CD14-positive monocyte (primary cell): ENCODE results near the gene GCNT1. TPM values are rescaled to one million over a fixed set of nuclear protein-coding genes. Genes with fewer than 3 reads are reported as not detected.
"Not testable (repeated sequence)": the region's sequence is repeated elsewhere in the genome, so short reads cannot be mapped to it uniquely, and the experiment has no call there.

Experiments
- DNase-seq, 3 donors: peaks; one replicate each; pipeline ENCODE4 v3.0.0-alpha.2; 2011 to 2022
- H2AFZ ChIP-seq: 2 replicates; pipeline ENCODE4 v1.6.0; 2012; ENCODE audit warnings: mild to moderate bottlenecking, low read depth, low read length, inconsistent platforms; ENCODE audit not compliant: insufficient read depth, poor library complexity, severe bottlenecking
- H3K27ac ChIP-seq, 2 donors: 1 replicate in 1 of 2; 2 replicates in 1 of 2; pipeline ENCODE4 v1.5.1; 2012 to 2013; ENCODE audit warnings: low read length in 2 of 2, control low read depth in 1 of 2, inconsistent platforms in 1 of 2, low read depth in 1 of 2, mild to moderate bottlenecking in 1 of 2
- H3K27me3 ChIP-seq, 2 donors: one replicate each; pipeline versions ENCODE4 v1.6.0 to v1.6.1; 2011 to 2013; ENCODE audit warnings: low read length in 2 of 2; ENCODE audit not compliant: control insufficient read depth in 2 of 2, insufficient read depth in 2 of 2
- H3K36me3 ChIP-seq, 2 donors: replicated peaks in 1 of 2; 1 replicate in 1 of 2; 2 replicates in 1 of 2; pipeline versions ENCODE4 v1.5.1 to v1.6.1; 2012 to 2013; ENCODE audit warnings: low read length in 2 of 2, control low read depth in 1 of 2, inconsistent platforms in 1 of 2, mild to moderate bottlenecking in 1 of 2; ENCODE audit not compliant: insufficient read depth in 2 of 2, control insufficient read depth in 1 of 2
- H3K4me1 ChIP-seq, 2 donors: 1 replicate in 1 of 2; 2 replicates in 1 of 2; pipeline versions ENCODE4 v1.5.1 to v1.6.1; 2012 to 2013; ENCODE audit warnings: low read length in 2 of 2, control low read depth in 1 of 2, inconsistent platforms in 1 of 2, mild to moderate bottlenecking in 1 of 2, moderate library complexity in 1 of 2; ENCODE audit not compliant: insufficient read depth in 2 of 2, control insufficient read depth in 1 of 2
- H3K4me2 ChIP-seq: replicated peaks from 2 replicates; pipeline ENCODE3; 2012; ENCODE audit warnings: low read length, moderate library complexity, mild to moderate bottlenecking; ENCODE audit not compliant: poor library complexity, severe bottlenecking; ENCODE audit errors: extremely low read depth
- H3K4me3 ChIP-seq, 3 experiments: fragments of 200-600 bp in 1 of 3; sonication (generic) in 1 of 3; replicated peaks in 1 of 3; 1 replicate in 2 of 3; 2 replicates in 1 of 3; pipeline ENCODE4 v1.5.1; 2011 to 2013; ENCODE audit warnings: low read length in 3 of 3, mild to moderate bottlenecking in 3 of 3, control low read depth in 2 of 3, low read depth in 2 of 3, inconsistent platforms in 1 of 3, moderate library complexity in 1 of 3
- H3K79me2 ChIP-seq: 2 replicates; pipeline ENCODE4 v1.6.0; 2012; ENCODE audit warnings: mild to moderate bottlenecking, control low read depth, inconsistent platforms, low read length, moderate library complexity; ENCODE audit not compliant: insufficient read depth
- H3K9ac ChIP-seq: 2 replicates; pipeline ENCODE4 v1.6.0; 2017; ENCODE audit warnings: low read length, mild to moderate bottlenecking; ENCODE audit not compliant: insufficient read depth, poor library complexity, severe bottlenecking
- H3K9me3 ChIP-seq, 2 donors: replicated peaks in 1 of 2; 1 replicate in 1 of 2; 2 replicates in 1 of 2; pipeline versions ENCODE4 v1.5.1 to v1.6.1; 2012 to 2013; ENCODE audit warnings: low read length in 2 of 2, control low read depth in 1 of 2; ENCODE audit not compliant: control insufficient read depth in 1 of 2, insufficient read depth in 1 of 2
- H4K20me1 ChIP-seq: 2 replicates; pipeline ENCODE4 v1.6.0; 2012; ENCODE audit warnings: mild to moderate bottlenecking, low read length, control low read depth, moderate library complexity; ENCODE audit not compliant: insufficient read depth
- H3K27ac Mint-ChIP-seq, 7 donors: one replicate each; pipeline ENCODE4 v1.8.0; 2020; ENCODE audit warnings: mild to moderate bottlenecking in 7 of 7, mixed read lengths in 7 of 7, moderate library complexity in 6 of 7, inconsistent platforms in 2 of 7
- H3K27me3 Mint-ChIP-seq, 3 donors: one replicate each; pipeline ENCODE4 v1.8.0; 2021 to 2022; ENCODE audit warnings: low read depth in 3 of 3, mild to moderate bottlenecking in 3 of 3, mixed read lengths in 3 of 3, moderate library complexity in 3 of 3, inconsistent platforms in 1 of 3
- H3K36me3 Mint-ChIP-seq, 2 donors: one replicate each; pipeline ENCODE4 v1.8.0; 2020; ENCODE audit warnings: mixed read lengths in 2 of 2, inconsistent platforms in 1 of 2, mild to moderate bottlenecking in 1 of 2
- H3K4me1 Mint-ChIP-seq: one replicate; pipeline ENCODE4 v1.8.0; 2020; ENCODE audit warnings: mild to moderate bottlenecking, mixed read lengths
- H3K4me3 Mint-ChIP-seq, 2 donors: one replicate each; pipeline ENCODE4 v1.8.0; 2020; ENCODE audit warnings: mild to moderate bottlenecking in 2 of 2, mixed read lengths in 2 of 2, moderate library complexity in 1 of 2
- H3K9me3 Mint-ChIP-seq, 7 donors: one replicate each; pipeline ENCODE4 v1.8.0; 2020 to 2022; ENCODE audit warnings: mixed read lengths in 7 of 7, mild to moderate bottlenecking in 6 of 7, moderate library complexity in 6 of 7, inconsistent platforms in 2 of 7
- WGBS: methylation state at CpG from one replicate; pipeline ENCODE4 v1.1.5; 2013; ENCODE audit warnings: missing lambda C conversion rate; ENCODE audit not compliant: insufficient coverage; 5-methylcytosine and 5-hydroxymethylcytosine counted together
- intact Hi-C, 2 donors: fragments of 100-400 bp; cut with micrococcal nuclease; formaldehyde crosslinking; loops; one replicate each; pipeline versions ENCODE4 v1.15.0 to v1.15.1; 2023
- polyA plus RNA-seq, 3 donors: library from polyadenylated mRNA; depleted of rRNA in 1 of 3; unstranded in 2 of 3; stranded (reverse) in 1 of 3; fragments of 300-500 nt in 2 of 3; fragments of >200 nt in 1 of 3; fragmentation: Illumina TruSeq in 2 of 3; gene quantifications; 1 replicate in 2 of 3; 2 replicates in 1 of 3; pipeline ENCODE4 v1.2.3, GENCODE V29; 2012 to 2021
- TF ChIP-seq, protein P1 (sequence below): fragments of 200-600 bp; IDR thresholded peaks from one replicate; pipeline ENCODE4 v1.8.0; 2022; ENCODE audit warnings: antibody characterized with exemption, mild to moderate bottlenecking

The GCNT1 gene
- polyA plus RNA-seq, 3 donors = 8.4 to 15.4 (median 9.3) TPM

GRCh38 chr9:76531231-76531780 lies 72.3 kb downstream of the GCNT1 start:
- Histone ChIP-seq H3K79me2 (no peaks in the 10 kb centered on the region), H3K36me3 (no peaks in the 10 kb centered on the region), H3K4me3 (no peak overlapping the region), H4K20me1 (no peaks in the 10 kb centered on the region), H3K27me3 (no peaks in the 10 kb centered on the region), H3K4me1 (peaks cover 22 to 26% of the 10 kb centered on the region in 2 donors), H3K9ac (peak overlapping the region; percentile 50), H2AFZ (no peak overlapping the region), H3K9me3 (no peaks in the 10 kb centered on the region), H3K4me2 (no peak overlapping the region), H3K27ac (peak overlapping the region in 1 of 2 donors; percentile 74)
- intact Hi-C loops = no loop called here
- TF ChIP-seq, protein P1, sequence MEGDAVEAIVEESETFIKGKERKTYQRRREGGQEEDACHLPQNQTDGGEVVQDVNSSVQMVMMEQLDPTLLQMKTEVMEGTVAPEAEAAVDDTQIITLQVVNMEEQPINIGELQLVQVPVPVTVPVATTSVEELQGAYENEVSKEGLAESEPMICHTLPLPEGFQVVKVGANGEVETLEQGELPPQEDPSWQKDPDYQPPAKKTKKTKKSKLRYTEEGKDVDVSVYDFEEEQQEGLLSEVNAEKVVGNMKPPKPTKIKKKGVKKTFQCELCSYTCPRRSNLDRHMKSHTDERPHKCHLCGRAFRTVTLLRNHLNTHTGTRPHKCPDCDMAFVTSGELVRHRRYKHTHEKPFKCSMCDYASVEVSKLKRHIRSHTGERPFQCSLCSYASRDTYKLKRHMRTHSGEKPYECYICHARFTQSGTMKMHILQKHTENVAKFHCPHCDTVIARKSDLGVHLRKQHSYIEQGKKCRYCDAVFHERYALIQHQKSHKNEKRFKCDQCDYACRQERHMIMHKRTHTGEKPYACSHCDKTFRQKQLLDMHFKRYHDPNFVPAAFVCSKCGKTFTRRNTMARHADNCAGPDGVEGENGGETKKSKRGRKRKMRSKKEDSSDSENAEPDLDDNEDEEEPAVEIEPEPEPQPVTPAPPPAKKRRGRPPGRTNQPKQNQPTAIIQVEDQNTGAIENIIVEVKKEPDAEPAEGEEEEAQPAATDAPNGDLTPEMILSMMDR = no peak
- no peak overlapping the region for H3K4me3 Mint-ChIP-seq
- H3K4me1 Mint-ChIP-seq = peaks cover 27% of the 10 kb centered on the region
- peaks cover 3 to 5% of the 10 kb centered on the region in 2 donors for H3K36me3 Mint-ChIP-seq
- no peaks in the 10 kb centered on the region for H3K27me3 Mint-ChIP-seq
- WGBS = no CpG with 5 or more reads among the region's 3 CpGs
- DNase-seq = no peak
- H3K27ac Mint-ChIP-seq = peak overlapping the region in 1 of 7 donors; percentile 26
- peaks cover 0 to 9% (median 1%) of the 10 kb centered on the region in 7 donors for H3K9me3 Mint-ChIP-seq

DNA sequence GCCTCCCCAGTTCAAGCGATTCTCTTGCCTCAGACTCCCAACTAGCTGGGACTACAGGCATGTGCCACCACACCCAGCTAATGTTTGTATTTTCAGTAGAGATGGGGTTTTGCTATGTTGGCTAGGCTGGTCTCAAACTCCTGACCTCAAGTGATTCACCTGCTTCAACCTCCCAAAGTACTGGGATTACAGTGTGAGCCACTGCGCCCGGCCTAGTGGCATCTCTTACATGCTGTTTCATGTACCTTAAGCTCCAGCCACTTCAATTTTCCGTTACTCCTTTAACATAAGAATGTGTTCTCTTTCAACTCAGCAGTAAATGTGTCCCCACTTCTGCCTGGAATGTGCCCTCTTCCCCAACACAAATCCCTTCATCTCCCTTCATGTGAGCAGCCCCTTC lies 73.9 kb downstream of the GCNT1 start:
- H3K36me3 Mint-ChIP-seq, H3K4me2 ChIP-seq: not testable (repeated sequence)
- 97% methylated on average over 3 of the region's 4 CpGs for WGBS

More for the DNA sequence above, 73.9 kb downstream of the GCNT1 start:
- H3K27me3 ChIP-seq, H3K4me3 ChIP-seq, H2AFZ ChIP-seq, H3K27me3 Mint-ChIP-seq, DNase-seq, intact Hi-C loops, H4K20me1 ChIP-seq, H3K9me3 Mint-ChIP-seq, H3K9ac ChIP-seq, H3K4me3 Mint-ChIP-seq, H3K27ac ChIP-seq, H3K36me3 ChIP-seq, H3K79me2 ChIP-seq, H3K9me3 ChIP-seq: not testable (repeated sequence)
- H3K4me1 ChIP-seq = peaks cover 20 to 23% of the 10 kb centered on the region in 2 donors
- Mint-ChIP-seq H3K4me1 (peaks cover 25% of the 10 kb centered on the region), H3K27ac (peak overlapping the region in 3 of 7 donors; percentile 22 to 68 (median 68))
